Stimulated activated naive CD8-positive, alpha-beta T cell treated with anti-CD3 and anti-CD28 coated beads, Interleukin-15, Interleukin-2, amounts not matched to agents 100 ng/mL and 50 ng/mL, for 24 hours (primary cell): ENCODE measurements around the gene MVB12B.
"Not testable (repeated sequence)": the region's sequence is repeated elsewhere in the genome, so short reads cannot be mapped to it uniquely, and the experiment has no call there.

Source experiments
- H3K27ac Mint-ChIP-seq: one replicate; pipeline ENCODE4 v1.8.0; 2021; ENCODE audit warnings: mild to moderate bottlenecking, mixed read lengths
- H3K27me3 Mint-ChIP-seq: one replicate; pipeline ENCODE4 v1.8.0; 2021; ENCODE audit warnings: mixed read lengths
- H3K36me3 Mint-ChIP-seq: one replicate; pipeline ENCODE4 v1.8.0; 2021; ENCODE audit warnings: low read depth, mixed read lengths
- H3K4me1 Mint-ChIP-seq: one replicate; pipeline ENCODE4 v1.8.0; 2021; ENCODE audit warnings: low read depth, mixed read lengths
- H3K4me3 Mint-ChIP-seq: one replicate; pipeline ENCODE4 v1.8.0; 2021; ENCODE audit warnings: mild to moderate bottlenecking, mixed read lengths
- H3K9me3 Mint-ChIP-seq: one replicate; pipeline ENCODE4 v1.8.0; 2021; ENCODE audit warnings: mixed read lengths

MVB12B gene

GRCh38 chr9:126464694-126465441 is 138.2 kb downstream of the MVB12B start:
- H3K4me3 Mint-ChIP-seq = no peak overlapping the region
- H3K36me3 Mint-ChIP-seq = peaks cover 9% of the 10 kb centered on the region
- H3K27me3 Mint-ChIP-seq = peaks cover 3% of the 10 kb centered on the region
- H3K9me3 Mint-ChIP-seq = no peaks in the 10 kb centered on the region
- H3K27ac Mint-ChIP-seq = no peak overlapping the region
- H3K4me1 Mint-ChIP-seq = peaks cover 33% of the 10 kb centered on the region

GRCh38 chr9:126465977-126466376 is 139.3 kb downstream of the MVB12B start:
- Mint-ChIP-seq H3K27ac (no peak overlapping the region), H3K9me3 (no peaks in the 10 kb centered on the region), H3K36me3 (peaks cover 9% of the 10 kb centered on the region), H3K4me3 (no peak overlapping the region), H3K27me3 (peaks cover 3% of the 10 kb centered on the region), H3K4me1 (peaks cover 44% of the 10 kb centered on the region)

- H3K27me3 Mint-ChIP-seq = peaks cover 9% of the 10 kb centered on the region
Observed at GRCh38 chr9:126468141-126468825, 141.7 kb downstream of the MVB12B start.

GRCh38 chr9:126470241-126470993 is 143.8 kb downstream of the MVB12B start:
- peaks cover 9% of the 10 kb centered on the region for H3K36me3 Mint-ChIP-seq
- peak overlapping the region; percentile 65 for H3K4me3 Mint-ChIP-seq
- H3K9me3 Mint-ChIP-seq = no peaks in the 10 kb centered on the region
- peaks cover 19% of the 10 kb centered on the region for H3K27me3 Mint-ChIP-seq
- H3K27ac Mint-ChIP-seq = peak overlapping the region; percentile 83
- H3K4me1 Mint-ChIP-seq = peaks cover 78% of the 10 kb centered on the region

More at GRCh38 chr9:126468141-126468825, 141.7 kb downstream of the MVB12B start:
- H3K36me3 Mint-ChIP-seq = peaks cover 9% of the 10 kb centered on the region
- no peaks in the 10 kb centered on the region for H3K9me3 Mint-ChIP-seq
- H3K4me1 Mint-ChIP-seq = peaks cover 67% of the 10 kb centered on the region
- H3K4me3 Mint-ChIP-seq = no peak overlapping the region
- no peak overlapping the region for H3K27ac Mint-ChIP-seq

- Mint-ChIP-seq H3K9me3 (no peaks in the 10 kb centered on the region), H3K4me3 (peak overlapping the region; percentile 65), H3K27ac (peak overlapping the region; percentile 83), H3K36me3 (peaks cover 9% of the 10 kb centered on the region), H3K27me3 (peaks cover 19% of the 10 kb centered on the region), H3K4me1 (peaks cover 77% of the 10 kb centered on the region)
Observed at GRCh38 chr9:126471084-126471624, 144.5 kb downstream of the MVB12B start.

- H3K9me3 Mint-ChIP-seq = no peaks in the 10 kb centered on the region
- no peak overlapping the region for H3K27ac Mint-ChIP-seq
- H3K4me3 Mint-ChIP-seq = no peak overlapping the region
- peaks cover 13% of the 10 kb centered on the region for H3K36me3 Mint-ChIP-seq
- peaks cover 19% of the 10 kb centered on the region for H3K27me3 Mint-ChIP-seq
- H3K4me1 Mint-ChIP-seq = peaks cover 75% of the 10 kb centered on the region
Observed at GRCh38 chr9:126472198-126472947, 145.7 kb downstream of the MVB12B start.

- Mint-ChIP-seq H3K9me3 (no peaks in the 10 kb centered on the region), H3K4me3 (no peak overlapping the region), H3K36me3 (peaks cover 15% of the 10 kb centered on the region), H3K27me3 (peaks cover 19% of the 10 kb centered on the region), H3K4me1 (peaks cover 69% of the 10 kb centered on the region), H3K27ac (no peak overlapping the region)
Observed at GRCh38 chr9:126472948-126473298, 146.3 kb downstream of the MVB12B start.

- peaks cover 58% of the 10 kb centered on the region for H3K4me1 Mint-ChIP-seq
- peaks cover 16% of the 10 kb centered on the region for H3K27me3 Mint-ChIP-seq
- H3K36me3 Mint-ChIP-seq = peaks cover 7% of the 10 kb centered on the region
- no peaks in the 10 kb centered on the region for H3K9me3 Mint-ChIP-seq
- H3K27ac Mint-ChIP-seq = no peak overlapping the region
- H3K4me3 Mint-ChIP-seq = no peak overlapping the region
Observed at GRCh38 chr9:126474206-126474765, 147.7 kb downstream of the MVB12B start.

- peaks cover 7% of the 10 kb centered on the region for H3K36me3 Mint-ChIP-seq
- peaks cover 16% of the 10 kb centered on the region for H3K27me3 Mint-ChIP-seq
- H3K9me3 Mint-ChIP-seq = no peaks in the 10 kb centered on the region
- peaks cover 51% of the 10 kb centered on the region for H3K4me1 Mint-ChIP-seq
- no peak overlapping the region for H3K4me3 Mint-ChIP-seq
- H3K27ac Mint-ChIP-seq = no peak overlapping the region
Observed at GRCh38 chr9:126474786-126475485, 148.3 kb downstream of the MVB12B start.

- no peak overlapping the region for H3K4me3 Mint-ChIP-seq
- H3K27ac Mint-ChIP-seq = no peak overlapping the region
- H3K36me3 Mint-ChIP-seq = peaks cover 7% of the 10 kb centered on the region
- H3K9me3 Mint-ChIP-seq = no peaks in the 10 kb centered on the region
- H3K27me3 Mint-ChIP-seq = peaks cover 16% of the 10 kb centered on the region
- peaks cover 40% of the 10 kb centered on the region for H3K4me1 Mint-ChIP-seq
Observed at GRCh38 chr9:126475933-126476555, 149.4 kb downstream of the MVB12B start.

- H3K4me1 Mint-ChIP-seq = peaks cover 26% of the 10 kb centered on the region
- H3K36me3 Mint-ChIP-seq, H3K9me3 Mint-ChIP-seq, H3K4me3 Mint-ChIP-seq, H3K27ac Mint-ChIP-seq: not testable (repeated sequence)
- H3K27me3 Mint-ChIP-seq = peaks cover 10% of the 10 kb centered on the region
Observed at GRCh38 chr9:126477432-126477831, 150.8 kb downstream of the MVB12B start.

- Mint-ChIP-seq H3K27ac (no peak overlapping the region), H3K36me3 (peaks cover 7% of the 10 kb centered on the region), H3K4me3 (no peak overlapping the region), H3K9me3 (no peaks in the 10 kb centered on the region), H3K4me1 (peaks cover 20% of the 10 kb centered on the region), H3K27me3 (peaks cover 10% of the 10 kb centered on the region)
Observed at GRCh38 chr9:126478216-126478981, 151.8 kb downstream of the MVB12B start.

GRCh38 chr9:126479515-126479914 is 152.9 kb downstream of the MVB12B start:
- peaks cover 18% of the 10 kb centered on the region for H3K4me1 Mint-ChIP-seq
- H3K4me3 Mint-ChIP-seq = no peak overlapping the region
- no peaks in the 10 kb centered on the region for H3K9me3 Mint-ChIP-seq
- no peak overlapping the region for H3K27ac Mint-ChIP-seq
- peaks cover 11% of the 10 kb centered on the region for H3K36me3 Mint-ChIP-seq
- H3K27me3 Mint-ChIP-seq = peaks cover 3% of the 10 kb centered on the region
